ENCODE data around the gene LRRC57. TPM values are rescaled to one million over a fixed set of nuclear protein-coding genes. Genes with fewer than 3 reads are reported as not detected.

The LRRC57 gene
- total RNA-seq, 1 donor = 16.3 TPM

GRCh38 chr15:42578984-42579537, 30.5 kb upstream of the LRRC57 start:
- Histone ChIP-seq H3K9me3 (ENCODE audit: low read depth, low read length) (no peaks in the 10 kb centered on the region), H4K20me1 (ENCODE audit: insufficient read depth, low read length) (peaks cover 3% of the 10 kb centered on the region), H3K4me3 (ENCODE audit: insufficient read depth, low read length) (no peak overlapping the region), H3K27me3 (ENCODE audit: insufficient read depth, low read length) (peaks cover 43% of the 10 kb centered on the region), H3K4me2 (ENCODE audit: insufficient read depth, low read length) (no peak overlapping the region), H3K36me3 (ENCODE audit: insufficient read depth, low read length) (no peaks in the 10 kb centered on the region), H3K27ac (ENCODE audit: low read depth, low read length) (no peak overlapping the region), H3K79me2 (ENCODE audit: insufficient read depth, low read length) (no peaks in the 10 kb centered on the region), H2AFZ (ENCODE audit: low read length) (no peak overlapping the region), H3K4me1 (ENCODE audit: insufficient read depth, low read length) (peaks cover 17% of the 10 kb centered on the region)
- no peak for TF ChIP-seq CTCF (IDR thresholded peaks at IDR 0.05; ENCODE audit: extremely low read depth, low read depth, low read length)
- DNase-seq (ENCODE audit: insufficient read length, low spot score, missing footprints) = no peak

DNA sequence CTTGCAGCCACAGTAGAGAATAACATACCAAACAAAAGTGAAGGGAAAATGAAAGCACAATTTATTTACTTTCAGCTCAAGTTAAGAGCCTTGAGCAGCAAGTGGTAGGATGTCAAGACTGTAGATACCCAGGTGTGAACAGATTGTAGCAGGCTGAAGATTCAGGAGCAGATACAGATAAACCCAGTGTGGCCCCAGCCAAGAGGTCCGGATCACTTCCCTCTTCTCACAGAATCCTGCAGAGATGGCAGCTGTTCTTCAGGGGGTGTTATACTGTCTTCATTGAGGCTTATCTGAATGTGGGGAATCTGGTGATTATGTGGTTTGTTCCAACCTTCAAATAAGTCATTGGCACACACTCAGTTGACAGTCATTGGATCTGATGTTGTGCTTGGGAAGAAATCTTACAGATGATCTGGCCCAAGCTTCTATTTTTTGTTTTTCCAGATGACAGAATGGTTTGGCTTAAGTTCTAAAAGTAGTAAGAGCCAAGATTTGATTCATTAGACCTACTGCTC, 29.0 kb upstream of the LRRC57 start:
- Histone ChIP-seq H2AFZ (ENCODE audit: low read length) (no peak overlapping the region), H3K79me2 (ENCODE audit: insufficient read depth, low read length) (no peaks in the 10 kb centered on the region), H3K27ac (ENCODE audit: low read depth, low read length) (no peak overlapping the region), H4K20me1 (ENCODE audit: insufficient read depth, low read length) (peaks cover 3% of the 10 kb centered on the region), H3K27me3 (ENCODE audit: insufficient read depth, low read length) (peaks cover 43% of the 10 kb centered on the region), H3K9me3 (ENCODE audit: low read depth, low read length) (no peaks in the 10 kb centered on the region), H3K4me3 (ENCODE audit: insufficient read depth, low read length) (peak overlapping the region; percentile 46), H3K4me2 (ENCODE audit: insufficient read depth, low read length) (peak overlapping the region; percentile 75), H3K4me1 (ENCODE audit: insufficient read depth, low read length) (peaks cover 17% of the 10 kb centered on the region), H3K36me3 (ENCODE audit: insufficient read depth, low read length) (no peaks in the 10 kb centered on the region)
- TF ChIP-seq CTCF (IDR thresholded peaks at IDR 0.05; ENCODE audit: extremely low read depth, low read depth, low read length) = no peak
- DNase-seq (ENCODE audit: insufficient read length, low spot score, missing footprints) = peak; percentile 86

DNA sequence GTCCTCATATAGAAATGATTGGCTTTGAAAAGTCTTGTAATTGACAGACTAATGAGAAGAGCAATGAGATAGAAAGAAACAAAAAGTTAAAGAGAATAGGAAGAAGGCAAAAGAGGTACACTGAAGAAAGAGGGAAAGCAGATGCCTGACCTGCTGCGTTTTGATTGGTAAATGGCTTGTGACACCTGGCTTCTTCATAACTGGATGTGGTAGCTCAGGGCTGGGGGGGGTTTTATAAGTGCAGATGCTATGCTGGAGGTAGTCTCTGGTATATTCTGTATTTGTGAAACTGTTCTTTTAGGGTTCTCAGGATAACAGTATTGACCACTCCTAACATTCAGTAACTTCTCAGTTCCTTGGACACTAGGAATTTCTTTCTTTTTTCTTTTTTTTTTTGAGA, 28.2 kb upstream of the LRRC57 start:
- H2AFZ ChIP-seq (ENCODE audit: low read length) = no peak overlapping the region
- H3K27ac ChIP-seq (ENCODE audit: low read depth, low read length) = no peak overlapping the region
- peaks cover 16% of the 10 kb centered on the region for H3K4me1 ChIP-seq (ENCODE audit: insufficient read depth, low read length)
- H3K9me3 ChIP-seq (ENCODE audit: low read depth, low read length) = no peaks in the 10 kb centered on the region
- peaks cover 43% of the 10 kb centered on the region for H3K27me3 ChIP-seq (ENCODE audit: insufficient read depth, low read length)
- peaks cover 3% of the 10 kb centered on the region for H4K20me1 ChIP-seq (ENCODE audit: insufficient read depth, low read length)
- no peak for DNase-seq (ENCODE audit: insufficient read length, low spot score, missing footprints)
- H3K36me3 ChIP-seq (ENCODE audit: insufficient read depth, low read length) = no peaks in the 10 kb centered on the region
- no peak for TF ChIP-seq CTCF (IDR thresholded peaks at IDR 0.05; ENCODE audit: extremely low read depth, low read depth, low read length)
- H3K4me3 ChIP-seq (ENCODE audit: insufficient read depth, low read length) = no peak overlapping the region
- no peak overlapping the region for H3K4me2 ChIP-seq (ENCODE audit: insufficient read depth, low read length)
- H3K79me2 ChIP-seq (ENCODE audit: insufficient read depth, low read length) = no peaks in the 10 kb centered on the region

- no peak for TF ChIP-seq CTCF (IDR thresholded peaks at IDR 0.05; ENCODE audit: extremely low read depth, low read depth, low read length)
- DNase-seq (ENCODE audit: insufficient read length, low spot score, missing footprints) = no peak
- H2AFZ ChIP-seq (ENCODE audit: low read length) = peak overlapping the region; percentile 86
- peaks cover 40% of the 10 kb centered on the region for H3K27me3 ChIP-seq (ENCODE audit: insufficient read depth, low read length)
- H3K9me3 ChIP-seq (ENCODE audit: low read depth, low read length) = no peaks in the 10 kb centered on the region
- H3K79me2 ChIP-seq (ENCODE audit: insufficient read depth, low read length) = no peaks in the 10 kb centered on the region
- H3K4me1 ChIP-seq (ENCODE audit: insufficient read depth, low read length) = peaks cover 12% of the 10 kb centered on the region
- H4K20me1 ChIP-seq (ENCODE audit: insufficient read depth, low read length) = peaks cover 3% of the 10 kb centered on the region
- H3K4me2 ChIP-seq (ENCODE audit: insufficient read depth, low read length) = peak overlapping the region; percentile 87
- peak overlapping the region; percentile 74 for H3K4me3 ChIP-seq (ENCODE audit: insufficient read depth, low read length)
- H3K36me3 ChIP-seq (ENCODE audit: insufficient read depth, low read length) = no peaks in the 10 kb centered on the region
- H3K27ac ChIP-seq (ENCODE audit: low read depth, low read length) = no peak overlapping the region
Measured at GRCh38 chr15:42576040-42576594, 27.5 kb upstream of the LRRC57 start.
